Measurements from ENCODE around the gene TRIML1.

The TRIML1 gene

GRCh38 chr4:188147776-188148175 lies 8.5 kb downstream of the TRIML1 start (continued):
- TF ChIP-seq HIC1 (tag by site-specific recombination; IDR thresholded peaks at IDR 0.05): no peak
- TF ChIP-seq ZNF138 (tag by site-specific recombination; IDR thresholded peaks at IDR 0.05; ENCODE audit: borderline replicate concordance): no peak
- TF ChIP-seq GLI4 (tag by site-specific recombination; IDR thresholded peaks at IDR 0.05): no peak

DNA sequence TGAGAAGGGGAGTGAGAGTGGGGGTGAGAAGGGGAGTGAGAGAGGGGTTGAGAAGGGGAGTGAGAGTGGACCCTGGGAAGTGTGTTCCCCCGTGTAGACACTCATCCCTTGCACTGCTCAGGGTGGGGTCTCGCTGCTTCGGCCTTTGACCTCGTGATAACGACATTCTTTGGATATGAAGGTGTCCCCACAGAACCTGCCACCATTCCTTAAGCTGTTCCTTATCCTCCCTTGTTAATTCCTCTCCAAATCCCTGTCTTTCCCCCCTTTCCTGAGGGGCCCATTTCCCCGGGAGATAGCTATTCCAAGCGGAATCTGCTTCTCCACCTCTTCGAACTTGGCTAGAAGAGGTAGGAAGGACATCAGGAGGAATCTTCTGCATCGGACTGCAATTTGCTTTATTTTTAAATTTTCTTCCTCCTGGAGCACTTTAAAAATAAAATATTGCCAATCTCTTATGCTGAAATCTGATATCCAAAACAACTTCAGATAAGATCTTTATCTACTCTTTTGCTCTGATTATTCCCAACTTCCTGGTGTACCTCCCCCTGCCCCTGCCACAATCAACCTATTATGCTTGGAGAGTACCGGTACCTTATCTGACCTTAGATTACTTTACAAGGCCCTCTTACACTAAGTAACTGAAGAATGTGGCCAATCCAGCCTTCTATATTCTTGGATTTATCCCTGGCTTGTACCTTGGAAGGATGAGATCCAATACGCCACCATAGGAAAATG lies 15.6 kb downstream of the TRIML1 start:
- ChIA-PET CTCF (no interaction called here), POLR2A (no interaction called here)
- H3K4me1 ChIP-seq (ENCODE audit: control insufficient read depth, insufficient read depth, low read length): no peaks in the 10 kb centered on the region
- H3K4me3 ChIP-seq (ENCODE audit: low read depth, low read length): no peak overlapping the region
- TF ChIP-seq ZSCAN18 (tag by site-specific recombination; IDR thresholded peaks at IDR 0.05): no peak
- TF ChIP-seq ZNF692 (tag by site-specific recombination; IDR thresholded peaks at IDR 0.05): no peak
- no peak for TF ChIP-seq ZNF202 (tag by site-specific recombination; IDR thresholded peaks at IDR 0.05; ENCODE audit: borderline replicate concordance)
- TF ChIP-seq, protein P1, sequence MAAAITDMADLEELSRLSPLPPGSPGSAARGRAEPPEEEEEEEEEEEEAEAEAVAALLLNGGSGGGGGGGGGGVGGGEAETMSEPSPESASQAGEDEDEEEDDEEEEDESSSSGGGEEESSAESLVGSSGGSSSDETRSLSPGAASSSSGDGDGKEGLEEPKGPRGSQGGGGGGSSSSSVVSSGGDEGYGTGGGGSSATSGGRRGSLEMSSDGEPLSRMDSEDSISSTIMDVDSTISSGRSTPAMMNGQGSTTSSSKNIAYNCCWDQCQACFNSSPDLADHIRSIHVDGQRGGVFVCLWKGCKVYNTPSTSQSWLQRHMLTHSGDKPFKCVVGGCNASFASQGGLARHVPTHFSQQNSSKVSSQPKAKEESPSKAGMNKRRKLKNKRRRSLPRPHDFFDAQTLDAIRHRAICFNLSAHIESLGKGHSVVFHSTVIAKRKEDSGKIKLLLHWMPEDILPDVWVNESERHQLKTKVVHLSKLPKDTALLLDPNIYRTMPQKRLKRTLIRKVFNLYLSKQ (tag by site-specific recombination; IDR thresholded peaks at IDR 0.05; ENCODE audit: borderline replicate concordance): no peak
- TF ChIP-seq YY1 (tag by site-specific recombination; IDR thresholded peaks at IDR 0.05): no peak
- TF ChIP-seq ZNF391 (tag by site-specific recombination; IDR thresholded peaks at IDR 0.05; ENCODE audit: borderline replicate concordance, low read depth): no peak
- TF ChIP-seq ZNF560 (tag by site-specific recombination; IDR thresholded peaks at IDR 0.05; ENCODE audit: borderline replicate concordance): no peak
- TF ChIP-seq, protein P2, sequence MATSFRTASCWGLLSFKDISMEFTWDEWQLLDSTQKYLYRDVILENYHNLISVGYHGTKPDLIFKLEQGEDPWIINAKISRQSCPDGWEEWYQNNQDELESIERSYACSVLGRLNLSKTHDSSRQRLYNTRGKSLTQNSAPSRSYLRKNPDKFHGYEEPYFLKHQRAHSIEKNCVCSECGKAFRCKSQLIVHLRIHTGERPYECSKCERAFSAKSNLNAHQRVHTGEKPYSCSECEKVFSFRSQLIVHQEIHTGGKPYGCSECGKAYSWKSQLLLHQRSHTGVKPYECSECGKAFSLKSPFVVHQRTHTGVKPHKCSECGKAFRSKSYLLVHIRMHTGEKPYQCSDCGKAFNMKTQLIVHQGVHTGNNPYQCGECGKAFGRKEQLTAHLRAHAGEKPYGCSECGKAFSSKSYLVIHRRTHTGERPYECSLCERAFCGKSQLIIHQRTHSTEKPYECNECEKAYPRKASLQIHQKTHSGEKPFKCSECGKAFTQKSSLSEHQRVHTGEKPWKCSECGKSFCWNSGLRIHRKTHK (tag by site-specific recombination; IDR thresholded peaks at IDR 0.05): no peak
- TF ChIP-seq ZNF155 (tag by site-specific recombination; IDR thresholded peaks at IDR 0.05): no peak
- H3K9me3 ChIP-seq (ENCODE audit: control insufficient read depth, insufficient read depth, low read depth, low read length): no peaks in the 10 kb centered on the region
- H3K27ac ChIP-seq (ENCODE audit: extremely low read depth, low read depth, low read length): peak overlapping the region; percentile 56; the same call in 1 of the 2 replicates
- H3K36me3 ChIP-seq (ENCODE audit: control insufficient read depth in 2 of 2, insufficient read depth in 1 of 2, low read length in 2 of 2): no peaks in the 10 kb centered on the region

- no peaks in the 10 kb centered on the region for H3K9me3 ChIP-seq (ENCODE audit: control insufficient read depth, insufficient read depth, low read depth, low read length)
- ChIA-PET CTCF (interaction anchor here (0.6 kb wide), 2 partner anchors 525 to 693 kb away, joined by 3 to 4 read pairs; no protein-coding TSS in a partner anchor), POLR2A (no interaction called here)
- no peaks in the 10 kb centered on the region for H3K4me1 ChIP-seq (ENCODE audit: control insufficient read depth, insufficient read depth, low read length)
- no peak overlapping the region for H3K4me3 ChIP-seq (ENCODE audit: low read depth, low read length)
- H3K27ac ChIP-seq (ENCODE audit: extremely low read depth, low read depth, low read length): no peak overlapping the region
- no peaks in the 10 kb centered on the region for H3K36me3 ChIP-seq (ENCODE audit: control insufficient read depth in 2 of 2, insufficient read depth in 1 of 2, low read length in 2 of 2)
- no peak for TF ChIP-seq ZNF24 (tag by site-specific recombination; IDR thresholded peaks at IDR 0.05)
- TF ChIP-seq ZBTB26 (tag by site-specific recombination; optimal IDR thresholded peaks at IDR 0.05): no peak
- no peak for TF ChIP-seq ZNF202 (tag by site-specific recombination; IDR thresholded peaks at IDR 0.05; ENCODE audit: borderline replicate concordance)
- no peak for TF ChIP-seq WT1 (tag by site-specific recombination; IDR thresholded peaks at IDR 0.05)
- TF ChIP-seq ZNF248 (tag by site-specific recombination; IDR thresholded peaks at IDR 0.05): no peak
- no peak for TF ChIP-seq ZNF548 (tag by site-specific recombination; IDR thresholded peaks at IDR 0.05)
- TF ChIP-seq ZNF132 (tag by site-specific recombination; IDR thresholded peaks at IDR 0.05; ENCODE audit: borderline replicate concordance): no peak
- TF ChIP-seq ZNF311 (tag by site-specific recombination; IDR thresholded peaks at IDR 0.05; ENCODE audit: borderline replicate concordance): no peak
Measured at GRCh38 chr4:188158336-188158735, 19.1 kb downstream of the TRIML1 start.
